Natural killer cell (primary cell): ENCODE measurements around the gene SLC39A10. TPM values are rescaled to one million over a fixed set of nuclear protein-coding genes. Genes with fewer than 3 reads are reported as not detected.

Experiments
- ATAC-seq, 3 donors: fragments of 150-1000 bp in 2 of 3; fragments of 200-7000 bp in 1 of 3; cut with Tn5 transposase; 1 replicate in 1 of 3; 2 replicates in 2 of 3; pipeline ENCODE4 v1.10.0; 2021; ENCODE audit warnings: mild to moderate bottlenecking in 2 of 3, moderate library complexity in 2 of 3
- DNase-seq, 2 donors: peaks; one replicate each; pipeline versions ENCODE4 v3.0.0 to v3.0.0-alpha.2; 2013 to 2021; ENCODE audit warnings: mixed read lengths in 1 of 2
- H3K27ac ChIP-seq: one replicate; pipeline ENCODE4 v1.5.1; 2013; ENCODE audit warnings: mild to moderate bottlenecking, low read length
- H3K27me3 ChIP-seq: one replicate; pipeline ENCODE4 v1.6.1; 2013; ENCODE audit warnings: low read length; ENCODE audit not compliant: control insufficient read depth, insufficient read depth
- H3K36me3 ChIP-seq: one replicate; pipeline ENCODE4 v1.6.1; 2013; ENCODE audit warnings: low read length; ENCODE audit not compliant: control insufficient read depth, insufficient read depth
- H3K4me1 ChIP-seq: one replicate; pipeline ENCODE4 v1.6.1; 2013; ENCODE audit warnings: low read length; ENCODE audit not compliant: control insufficient read depth, insufficient read depth
- H3K4me3 ChIP-seq: one replicate; pipeline ENCODE4 v1.5.1; 2013; ENCODE audit warnings: low read length
- H3K9me3 ChIP-seq: one replicate; pipeline ENCODE4 v1.6.1; 2013; ENCODE audit warnings: low read length; ENCODE audit not compliant: control insufficient read depth, insufficient read depth
- H3K27ac Mint-ChIP-seq, 2 donors: one replicate each; pipeline ENCODE4 v1.8.0; 2022; ENCODE audit warnings: mild to moderate bottlenecking in 2 of 2, mixed read lengths in 2 of 2, moderate library complexity in 1 of 2
- H3K27me3 Mint-ChIP-seq, 2 donors: one replicate each; pipeline ENCODE4 v1.8.0; 2022; ENCODE audit warnings: low read depth in 2 of 2, mixed read lengths in 2 of 2
- H3K36me3 Mint-ChIP-seq: one replicate; pipeline ENCODE4 v1.8.0; 2022; ENCODE audit warnings: mixed read lengths
- H3K4me1 Mint-ChIP-seq, 2 donors: one replicate each; pipeline ENCODE4 v1.8.0; 2022; ENCODE audit warnings: mixed read lengths in 2 of 2
- H3K4me3 Mint-ChIP-seq: one replicate; pipeline ENCODE4 v1.8.0; 2022; ENCODE audit warnings: mild to moderate bottlenecking, moderate library complexity, mixed read lengths
- H3K9me3 Mint-ChIP-seq, 2 donors: one replicate each; pipeline ENCODE4 v1.8.0; 2022; ENCODE audit warnings: mixed read lengths in 2 of 2
- WGBS: methylation state at CpG from one replicate; pipeline ENCODE4 v1.1.7; 2013; ENCODE audit warnings: missing lambda C conversion rate; ENCODE audit not compliant: insufficient coverage; 5-methylcytosine and 5-hydroxymethylcytosine counted together
- intact Hi-C: fragments of 100-400 bp; cut with micrococcal nuclease; formaldehyde crosslinking; loops from one replicate; pipeline ENCODE4 v1.14.2; 2022
- total RNA-seq, 4 donors: library from RNA; stranded (reverse); fragments of 120-200 nt in 1 of 4; gene quantifications; one replicate each; pipeline versions ENCODE4 v1.2.3 to v1.2.4, GENCODE V29; 2013 to 2022
- TF ChIP-seq, protein P1 (sequence below): fragments of 200-600 bp; IDR thresholded peaks from one replicate; pipeline ENCODE4 v1.8.0; 2022; ENCODE audit warnings: antibody characterized with exemption

The SLC39A10 gene
- total RNA-seq, 3 donors from 2014 or later (not counting 1 experiment from before 2014, with no cell fraction given): 56.5 to 69.6 (median 58.5) TPM

DNA sequence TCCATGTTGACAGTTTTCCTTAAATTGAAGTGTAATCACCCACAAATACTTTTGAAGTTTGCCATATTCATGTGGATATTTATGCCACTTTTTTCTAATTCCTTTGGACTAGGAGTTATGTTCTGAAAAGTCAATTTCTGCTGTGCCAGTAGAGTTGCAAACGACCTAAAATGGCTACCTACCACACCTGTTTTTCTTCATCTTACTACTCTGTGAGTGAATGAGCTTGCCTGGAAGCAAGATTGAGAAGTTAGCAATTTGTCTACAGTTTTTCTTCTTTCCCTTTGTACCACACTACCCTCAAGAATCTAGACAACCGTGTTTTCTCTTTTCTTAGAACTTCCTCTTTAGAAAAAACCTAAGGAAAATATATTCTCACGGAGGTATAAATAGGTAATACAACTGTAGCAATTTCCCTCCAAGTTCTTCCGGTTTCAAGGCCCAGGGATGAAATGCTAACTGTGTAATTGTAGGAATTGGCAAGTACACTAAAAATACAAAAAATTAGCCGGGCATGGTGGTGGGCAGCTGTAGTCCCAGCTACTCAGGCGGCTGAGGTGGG is 7.3 kb upstream of the SLC39A10 start:
- peaks cover 29 to 36% of the 10 kb centered on the region in 2 donors for H3K4me1 Mint-ChIP-seq
- TF ChIP-seq, protein P1, sequence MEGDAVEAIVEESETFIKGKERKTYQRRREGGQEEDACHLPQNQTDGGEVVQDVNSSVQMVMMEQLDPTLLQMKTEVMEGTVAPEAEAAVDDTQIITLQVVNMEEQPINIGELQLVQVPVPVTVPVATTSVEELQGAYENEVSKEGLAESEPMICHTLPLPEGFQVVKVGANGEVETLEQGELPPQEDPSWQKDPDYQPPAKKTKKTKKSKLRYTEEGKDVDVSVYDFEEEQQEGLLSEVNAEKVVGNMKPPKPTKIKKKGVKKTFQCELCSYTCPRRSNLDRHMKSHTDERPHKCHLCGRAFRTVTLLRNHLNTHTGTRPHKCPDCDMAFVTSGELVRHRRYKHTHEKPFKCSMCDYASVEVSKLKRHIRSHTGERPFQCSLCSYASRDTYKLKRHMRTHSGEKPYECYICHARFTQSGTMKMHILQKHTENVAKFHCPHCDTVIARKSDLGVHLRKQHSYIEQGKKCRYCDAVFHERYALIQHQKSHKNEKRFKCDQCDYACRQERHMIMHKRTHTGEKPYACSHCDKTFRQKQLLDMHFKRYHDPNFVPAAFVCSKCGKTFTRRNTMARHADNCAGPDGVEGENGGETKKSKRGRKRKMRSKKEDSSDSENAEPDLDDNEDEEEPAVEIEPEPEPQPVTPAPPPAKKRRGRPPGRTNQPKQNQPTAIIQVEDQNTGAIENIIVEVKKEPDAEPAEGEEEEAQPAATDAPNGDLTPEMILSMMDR: no peak

DNA sequence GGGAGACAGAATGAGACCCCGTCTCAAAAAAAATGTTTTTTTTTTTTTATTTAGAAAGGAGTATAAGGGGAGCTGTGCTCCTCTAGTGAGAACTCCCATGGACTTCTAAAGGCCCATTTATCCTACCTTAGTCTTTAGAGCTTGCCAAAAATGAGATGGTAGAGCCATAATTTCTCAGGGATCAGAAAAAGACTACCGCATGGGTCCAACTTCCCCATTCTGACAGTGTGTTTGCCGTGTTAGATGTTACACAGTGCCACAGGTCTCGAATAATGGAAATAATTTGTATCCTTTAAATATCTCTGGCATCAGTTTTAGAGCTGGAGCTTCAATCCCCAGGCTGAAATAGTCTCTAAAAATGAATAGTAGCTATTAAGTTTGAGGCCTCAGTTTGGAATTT is 6.0 kb upstream of the SLC39A10 start:
- Mint-ChIP-seq H3K4me3 (no peak overlapping the region), H3K27ac (peak overlapping the region; percentile 82 to 92), H3K9me3 (no peaks in the 10 kb centered on the region), H3K4me1 (peaks cover 32 to 38% of the 10 kb centered on the region in 2 donors), H3K27me3 (no peaks in the 10 kb centered on the region), H3K36me3 (no peaks in the 10 kb centered on the region)
- ATAC-seq (no peak), DNase-seq (no peak)
- Histone ChIP-seq H3K9me3 (no peaks in the 10 kb centered on the region), H3K36me3 (no peaks in the 10 kb centered on the region), H3K27ac (peak overlapping the region; percentile 83), H3K4me1 (peaks cover 30% of the 10 kb centered on the region), H3K4me3 (no peak overlapping the region), H3K27me3 (no peaks in the 10 kb centered on the region)
- 52% methylated on average over 4 of the region's 4 CpGs for WGBS
- intact Hi-C loops: no loop called here
- TF ChIP-seq, protein P1: no peak

More for the DNA sequence above, 7.3 kb upstream of the SLC39A10 start:
- DNase-seq (no peak), ATAC-seq (peak in 1 of 3 donors; percentile 1)
- intact Hi-C loops: loop anchor here (1.0 kb wide), 2 partner anchors 9 to 113 kb away; no protein-coding TSS in a partner anchor
- Mint-ChIP-seq H3K9me3 (no peaks in the 10 kb centered on the region), H3K36me3 (no peaks in the 10 kb centered on the region), H3K27ac (peak overlapping the region; percentile 82 to 92), H3K27me3 (no peaks in the 10 kb centered on the region), H3K4me3 (peak overlapping the region; percentile 80)
- peak overlapping the region; percentile 0 for H3K4me3 ChIP-seq
- H3K9me3 ChIP-seq: no peaks in the 10 kb centered on the region
- 53% methylated on average over 3 of the region's 6 CpGs for WGBS
- H3K27me3 ChIP-seq: no peaks in the 10 kb centered on the region
- peak overlapping the region; percentile 83 for H3K27ac ChIP-seq
- peaks cover 29% of the 10 kb centered on the region for H3K4me1 ChIP-seq
- no peaks in the 10 kb centered on the region for H3K36me3 ChIP-seq

DNA sequence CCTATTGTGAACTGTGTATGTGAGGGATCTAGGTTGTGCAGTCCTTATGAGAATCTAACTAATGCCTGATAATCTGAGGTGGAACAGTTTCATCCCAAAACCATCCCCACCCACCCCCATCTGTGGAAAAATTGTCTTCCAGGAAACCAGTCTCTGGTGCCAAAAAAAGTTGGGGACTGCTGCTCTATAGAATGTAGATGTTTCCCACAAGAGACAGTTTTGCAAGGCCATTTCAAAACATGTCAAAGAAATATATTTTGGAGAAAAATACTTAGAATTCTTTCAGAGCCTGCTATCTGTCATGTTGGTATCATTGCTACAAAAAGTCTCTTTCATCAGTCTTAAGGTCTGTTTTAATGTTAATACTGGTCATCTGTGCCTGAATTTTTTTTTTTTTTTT is 4.1 kb upstream of the SLC39A10 start:
- no peak overlapping the region for H3K27ac ChIP-seq
- H3K4me1 Mint-ChIP-seq: peaks cover 41 to 44% of the 10 kb centered on the region in 2 donors

More for the DNA sequence above, 4.1 kb upstream of the SLC39A10 start:
- Histone ChIP-seq H3K4me1 (peaks cover 36% of the 10 kb centered on the region), H3K27me3 (no peaks in the 10 kb centered on the region), H3K4me3 (no peak overlapping the region), H3K36me3 (no peaks in the 10 kb centered on the region), H3K9me3 (no peaks in the 10 kb centered on the region)
- no peaks in the 10 kb centered on the region for H3K9me3 Mint-ChIP-seq
- H3K36me3 Mint-ChIP-seq: no peaks in the 10 kb centered on the region
- H3K4me3 Mint-ChIP-seq: no peak overlapping the region
- H3K27ac Mint-ChIP-seq: no peak overlapping the region
- ATAC-seq (no peak), DNase-seq (no peak)
- no peaks in the 10 kb centered on the region for H3K27me3 Mint-ChIP-seq
- intact Hi-C loops: no loop called here
- TF ChIP-seq, protein P1: no peak
